Tibial nerve (tissue), 4 donors: ENCODE measurements around the gene FAM111A. TPM values are rescaled to one million over a fixed set of nuclear protein-coding genes. Genes with fewer than 3 reads are reported as not detected.
A peak's percentile ranks its signal among the peaks of the same experiment; 100 is the strongest.

Source experiments
- DNase-seq, 2 donors: peaks; one replicate each; pipeline ENCODE4 v3.0.0-alpha.2; 2019; ENCODE audit warnings: low spot score in 2 of 2
- H3K27ac ChIP-seq, 4 donors: fragments of 200-600 bp; sonication (generic) in 3 of 4; one replicate each; pipeline ENCODE4 v1.5.1; 2017 to 2019; ENCODE audit warnings: mild to moderate bottlenecking in 1 of 4
- H3K27me3 ChIP-seq, 2 donors: fragments of 200-600 bp; sonication (generic) in 1 of 2; one replicate each; pipeline versions ENCODE4 v1.5.1 to v1.6.0; 2017 to 2019
- H3K36me3 ChIP-seq, 3 donors: fragments of 200-600 bp; sonication (generic); one replicate each; pipeline ENCODE4 v1.5.1; 2018 to 2019
- H3K4me1 ChIP-seq, 4 donors: fragments of 200-600 bp; sonication (generic) in 3 of 4; one replicate each; pipeline ENCODE4 v1.5.1; 2017 to 2019
- H3K4me3 ChIP-seq, 4 donors: fragments of 200-600 bp; sonication (generic) in 3 of 4; one replicate each; pipeline ENCODE4 v1.5.1; 2017 to 2019; ENCODE audit warnings: mild to moderate bottlenecking in 1 of 4, moderate library complexity in 1 of 4
- H3K9me3 ChIP-seq, 4 donors: fragments of 200-600 bp; sonication (generic) in 3 of 4; one replicate each; pipeline ENCODE4 v1.5.1; 2017 to 2019
- CTCF ChIP-seq, 5 experiments: fragments of 200-600 bp in 3 of 5; fragments of 450-650 bp in 2 of 5; sonication (generic) in 3 of 5; IDR thresholded peaks; one replicate each; pipeline ENCODE4 v1.5.1; 2016 to 2019; ENCODE audit warnings: antibody characterized with exemption in 5 of 5, mild to moderate bottlenecking in 3 of 5, moderate library complexity in 2 of 5
- EP300 ChIP-seq, 2 donors: sonication (generic); formaldehyde crosslinking; IDR thresholded peaks; one replicate each; pipeline ENCODE4 v1.6.1; 2017; ENCODE audit warnings: antibody characterized with exemption in 2 of 2, mild to moderate bottlenecking in 1 of 2
- POLR2A ChIP-seq, 2 donors: fragments of 450-650 bp; IDR thresholded peaks; one replicate each; pipeline ENCODE4 v1.6.1; 2017; ENCODE audit warnings: antibody characterized with exemption in 2 of 2, mild to moderate bottlenecking in 2 of 2, moderate library complexity in 2 of 2
- WGBS, 2 donors: methylation state at CpG; one replicate each; pipeline ENCODE4 v1.1.5; 2018; 5-methylcytosine and 5-hydroxymethylcytosine counted together
- total RNA-seq, 4 donors: library from RNA; depleted of rRNA; stranded (reverse); fragments of >200 nt; gene quantifications; one replicate each; pipeline ENCODE4 v1.1.0, GENCODE V29; 2016

The FAM111A gene
- total RNA-seq, 4 donors from 2014 or later, result 24.3 to 76.9 (median 40.3) TPM

GRCh38 chr11:59157433-59157832, 14.8 kb downstream of the FAM111A start:
- Histone ChIP-seq H3K27me3 (no peaks in the 10 kb centered on the region), H3K36me3 (peaks cover 0 to under 1% (median 0%) of the 10 kb centered on the region in 3 donors), H3K9me3 (no peaks in the 10 kb centered on the region), H3K4me3 (no peak overlapping the region), H3K27ac (no peak overlapping the region), H3K4me1 (peaks cover 0 to 5% (median 2%) of the 10 kb centered on the region in 4 donors)
- DNase-seq, result no peak
- TF ChIP-seq POLR2A (IDR thresholded peaks at IDR 0.05) (no peak), CTCF (IDR thresholded peaks at IDR 0.05) (no peak), EP300 (IDR thresholded peaks at IDR 0.05) (no peak)
- WGBS, 2 donors, result 51 to 67% methylated on average over 3 of the region's 3 CpGs

- Histone ChIP-seq H3K27ac (no peak overlapping the region), H3K4me1 (peaks cover 0 to 5% (median 2%) of the 10 kb centered on the region in 4 donors), H3K27me3 (no peaks in the 10 kb centered on the region), H3K9me3 (no peaks in the 10 kb centered on the region), H3K36me3 (no peaks in the 10 kb centered on the region), H3K4me3 (no peak overlapping the region)
- DNase-seq, result peak in 1 of 2 donors; percentile 77
- TF ChIP-seq POLR2A (IDR thresholded peaks at IDR 0.05) (no peak), CTCF (IDR thresholded peaks at IDR 0.05) (peak; percentile 78 to 86 (median 81))
- 26 to 31% methylated on average over 8 of the region's 8 CpGs for WGBS, 2 donors
Observed at GRCh38 chr11:59158206-59159068, 15.8 kb downstream of the FAM111A start.

DNA sequence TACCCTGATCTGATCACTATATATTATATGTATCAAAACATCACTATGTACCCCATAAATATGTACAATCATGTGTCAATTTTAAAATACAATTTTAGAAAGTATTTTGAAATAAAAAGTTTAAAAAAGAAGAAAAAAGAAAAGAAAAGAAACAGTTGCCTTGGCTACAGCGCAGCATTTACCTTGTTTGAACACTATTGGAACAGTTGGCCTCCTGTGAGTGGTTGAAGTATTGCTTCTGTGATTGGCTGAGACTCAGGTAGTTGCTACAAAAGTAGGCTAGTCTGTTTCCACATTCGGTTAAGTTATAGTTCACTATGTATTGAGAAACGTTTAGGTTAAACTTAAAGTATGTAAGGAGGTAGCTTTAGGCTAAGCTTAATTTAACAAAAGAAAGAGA, 21.4 kb downstream of the FAM111A start:
- H3K27ac ChIP-seq, result no peak overlapping the region
- no peaks in the 10 kb centered on the region for H3K9me3 ChIP-seq
- H3K4me1 ChIP-seq, result no peaks in the 10 kb centered on the region
- H3K27me3 ChIP-seq, result no peaks in the 10 kb centered on the region
- 60 to 84% methylated on average over 3 of the region's 3 CpGs for WGBS, 2 donors
- no peak for DNase-seq
- TF ChIP-seq POLR2A (IDR thresholded peaks at IDR 0.05), result no peak
- no peak for TF ChIP-seq EP300 (IDR thresholded peaks at IDR 0.05)
- H3K36me3 ChIP-seq, result no peaks in the 10 kb centered on the region
- H3K4me3 ChIP-seq, result no peak overlapping the region

- no peaks in the 10 kb centered on the region for H3K36me3 ChIP-seq
- TF ChIP-seq CTCF (IDR thresholded peaks at IDR 0.05) (peak; percentile 76 to 98 (median 83)), EP300 (IDR thresholded peaks at IDR 0.05) (peak in 1 of 2 donors; percentile 51), POLR2A (IDR thresholded peaks at IDR 0.05) (peak in 1 of 2 donors; percentile 27)
- peak within 1 kb of the TSS; percentile 50 to 91 (median 73) for H3K4me3 ChIP-seq
- H3K9me3 ChIP-seq, result no peaks in the 10 kb centered on the region
- WGBS, 2 donors, result 0 to 1% methylated on average over 46 to 59 of the region's 64 CpGs
- H3K27ac ChIP-seq, result peak within 1 kb of the TSS; percentile 77 to 91 (median 84)
- peaks cover 0 to 37% (median 20%) of the 10 kb centered on the region in 4 donors for H3K4me1 ChIP-seq
- peak; percentile 90 to 96 for DNase-seq
- H3K27me3 ChIP-seq, result no peaks in the 10 kb centered on the region
Observed at GRCh38 chr11:59171508-59172322, 29.1 kb downstream of the FAM111A start, which contains the start of gene DTX4. Gene DTX4 (plus strand): TSS chr11:59172132. CDS start chr11:59172596, 464 bp downstream.

GRCh38 chr11:59172345-59173079, 29.9 kb downstream of the FAM111A start:
- peak overlapping the region; percentile 50 to 91 (median 73) for H3K4me3 ChIP-seq

More at GRCh38 chr11:59172345-59173079, 29.9 kb downstream of the FAM111A start:
- H3K36me3 ChIP-seq, result no peaks in the 10 kb centered on the region
- H3K27ac ChIP-seq, result peak overlapping the region; percentile 77 to 91 (median 84)
- no peak for DNase-seq
- TF ChIP-seq CTCF (IDR thresholded peaks at IDR 0.05), result no peak
- TF ChIP-seq POLR2A (IDR thresholded peaks at IDR 0.05), result no peak
- TF ChIP-seq EP300 (IDR thresholded peaks at IDR 0.05), result no peak
- WGBS, 2 donors, result 2% methylated on average over 5 to 48 of the region's 70 CpGs
- H3K27me3 ChIP-seq, result no peaks in the 10 kb centered on the region
- H3K9me3 ChIP-seq, result no peaks in the 10 kb centered on the region
- peaks cover 0 to 45% (median 21%) of the 10 kb centered on the region in 4 donors for H3K4me1 ChIP-seq
